ENCODE data around the gene MRM3.
"Not testable (repeated sequence)": the region's sequence is repeated elsewhere in the genome, so short reads cannot be mapped to it uniquely, and the experiment has no call there.

MRM3 gene

GRCh38 chr17:802901-803881 is 21.0 kb downstream of the MRM3 start:
- H3K9me3 Mint-ChIP-seq: no peaks in the 10 kb centered on the region
- no peak for TF ChIP-seq CTCF (IDR thresholded peaks at IDR 0.05)
- peaks cover 49% of the 10 kb centered on the region for H3K4me1 Mint-ChIP-seq
- DNase-seq: no peak
- H3K27ac Mint-ChIP-seq: peak overlapping the region; percentile 78
- H3K27me3 Mint-ChIP-seq (ENCODE audit: low read depth, poor library complexity): no peaks in the 10 kb centered on the region
- H3K4me3 Mint-ChIP-seq: no peak overlapping the region
- peaks cover 11% of the 10 kb centered on the region for H3K36me3 Mint-ChIP-seq (ENCODE audit: low read depth)

DNA sequence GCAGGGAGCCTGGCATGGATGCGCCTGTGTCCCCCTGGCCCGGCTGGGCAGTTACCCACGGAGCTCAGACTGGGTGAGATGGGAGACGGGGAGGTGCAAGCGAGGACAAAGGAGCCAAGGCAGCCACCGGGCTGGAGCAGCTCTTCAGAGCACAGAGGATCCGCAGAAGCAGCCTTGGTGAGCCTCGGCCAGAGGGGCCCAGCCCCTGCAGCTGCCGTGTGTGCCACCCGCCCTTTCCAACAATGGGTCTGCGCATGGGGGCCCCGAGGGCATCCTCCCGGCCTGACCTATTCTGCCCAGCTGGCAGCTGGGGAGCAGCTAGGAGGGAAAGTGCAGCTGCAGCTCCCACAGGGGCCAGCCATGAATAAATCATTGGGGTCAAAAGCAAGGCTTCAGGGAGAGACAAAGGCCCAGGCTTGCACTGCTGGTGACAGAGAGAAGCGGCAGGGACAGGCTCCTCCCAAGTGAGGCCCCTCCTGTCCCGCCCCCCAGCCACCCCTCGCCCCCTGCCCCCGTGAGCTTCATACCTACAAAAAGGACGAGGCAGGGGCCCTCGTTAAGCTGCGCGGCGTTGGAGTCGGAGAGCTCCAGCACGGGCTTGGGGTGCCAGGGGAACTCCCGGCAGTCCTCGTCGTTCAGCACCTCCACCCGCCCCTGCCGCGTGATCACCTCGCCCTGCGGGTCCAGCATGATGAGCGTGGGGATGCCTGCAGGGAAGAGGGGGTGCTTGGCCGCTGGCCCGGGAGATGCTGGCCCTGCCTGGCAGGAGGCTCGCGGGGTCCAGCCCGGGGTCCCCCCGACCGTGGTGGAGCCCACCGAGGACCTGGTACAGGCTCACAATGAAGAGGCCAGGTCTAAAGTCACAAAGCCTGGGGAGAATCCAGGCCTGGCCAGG is 22.6 kb downstream of the MRM3 start:
- peak; percentile 32 for DNase-seq
- Mint-ChIP-seq H3K4me1 (peaks cover 38% of the 10 kb centered on the region), H3K36me3 (ENCODE audit: low read depth) (peaks cover 15% of the 10 kb centered on the region), H3K9me3 (no peaks in the 10 kb centered on the region), H3K27me3 (ENCODE audit: low read depth, poor library complexity) (no peaks in the 10 kb centered on the region), H3K4me3 (no peak overlapping the region), H3K27ac (peak overlapping the region; percentile 69)
- no peak for TF ChIP-seq CTCF (IDR thresholded peaks at IDR 0.05)

GRCh38 chr17:805886-806285 is 23.7 kb downstream of the MRM3 start:
- not testable (repeated sequence) for H3K4me3 Mint-ChIP-seq; DNase-seq; H3K9me3 Mint-ChIP-seq; H3K27ac Mint-ChIP-seq; H3K27me3 Mint-ChIP-seq (ENCODE audit: low read depth, poor library complexity)
- peaks cover 23% of the 10 kb centered on the region for H3K36me3 Mint-ChIP-seq (ENCODE audit: low read depth)
- H3K4me1 Mint-ChIP-seq: peaks cover 38% of the 10 kb centered on the region

DNA sequence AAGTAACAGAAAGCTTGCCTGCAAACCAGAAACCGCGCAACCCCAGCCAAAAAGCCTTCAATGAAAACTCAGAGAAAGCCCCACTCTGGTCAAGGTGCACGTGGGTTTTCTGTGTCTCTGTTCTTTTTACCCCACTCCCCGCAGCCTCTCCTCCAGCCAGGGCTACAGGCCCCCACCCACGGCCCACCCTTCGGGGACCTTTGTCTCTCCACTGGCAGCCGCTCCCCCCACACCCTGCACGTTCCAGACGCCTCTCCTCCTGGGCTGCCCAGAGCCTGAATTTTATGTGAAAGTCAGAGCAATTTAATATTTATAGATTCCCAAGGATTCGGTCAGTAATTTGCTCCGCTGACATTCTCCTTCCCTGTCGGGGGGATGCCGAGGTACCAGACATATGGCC is 24.2 kb downstream of the MRM3 start:
- Mint-ChIP-seq H3K27me3 (ENCODE audit: low read depth, poor library complexity) (no peaks in the 10 kb centered on the region), H3K9me3 (no peaks in the 10 kb centered on the region), H3K4me3 (no peak overlapping the region), H3K27ac (no peak overlapping the region), H3K4me1 (peaks cover 38% of the 10 kb centered on the region), H3K36me3 (ENCODE audit: low read depth) (peaks cover 21% of the 10 kb centered on the region)
- no peak for DNase-seq
- TF ChIP-seq CTCF (IDR thresholded peaks at IDR 0.05): no peak

DNA sequence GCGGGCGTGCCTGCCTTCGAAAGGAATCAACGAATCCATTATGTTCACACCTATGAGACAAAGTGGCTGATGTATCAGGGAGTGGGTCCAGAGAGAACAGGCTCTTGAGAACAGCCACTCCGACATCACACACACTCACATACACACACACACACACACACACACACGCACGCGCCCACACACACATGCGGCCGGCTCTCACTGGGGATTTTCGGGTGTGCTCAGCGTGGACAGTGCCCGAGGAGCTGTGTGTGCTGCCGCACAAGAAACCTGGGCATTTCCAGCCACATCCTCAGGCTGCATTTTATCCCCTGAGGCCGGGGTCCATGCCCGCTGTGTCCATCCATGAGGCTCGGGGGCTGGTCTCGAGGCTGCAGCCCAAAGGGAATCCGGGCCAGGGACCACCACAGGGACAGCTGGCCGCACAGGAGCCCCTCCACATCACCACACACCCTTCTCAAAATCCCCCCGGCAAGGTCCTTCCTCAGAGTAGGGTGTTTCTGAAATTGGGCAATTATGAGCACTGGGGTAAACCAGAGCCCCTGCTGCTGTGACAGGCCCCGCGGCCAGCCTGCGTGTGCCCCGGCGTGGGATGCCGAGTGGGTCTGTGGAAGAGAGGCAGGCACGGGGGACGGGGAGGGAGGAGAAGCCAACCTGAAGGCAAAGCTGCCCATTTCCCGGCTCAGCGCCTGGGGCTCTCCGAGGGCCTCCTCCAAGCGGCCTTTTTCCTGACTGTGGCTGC is 24.8 kb downstream of the MRM3 start:
- Mint-ChIP-seq H3K4me1 (peaks cover 35% of the 10 kb centered on the region), H3K27me3 (ENCODE audit: low read depth, poor library complexity) (no peaks in the 10 kb centered on the region), H3K9me3 (no peaks in the 10 kb centered on the region), H3K4me3 (no peak overlapping the region), H3K27ac (no peak overlapping the region), H3K36me3 (ENCODE audit: low read depth) (peaks cover 21% of the 10 kb centered on the region)
- TF ChIP-seq CTCF (IDR thresholded peaks at IDR 0.05): no peak
- no peak for DNase-seq

All from nephron progenitor cell (in vitro differentiated cells).